ENCODE results near the gene ACTRT3.

The ACTRT3 gene

DNA sequence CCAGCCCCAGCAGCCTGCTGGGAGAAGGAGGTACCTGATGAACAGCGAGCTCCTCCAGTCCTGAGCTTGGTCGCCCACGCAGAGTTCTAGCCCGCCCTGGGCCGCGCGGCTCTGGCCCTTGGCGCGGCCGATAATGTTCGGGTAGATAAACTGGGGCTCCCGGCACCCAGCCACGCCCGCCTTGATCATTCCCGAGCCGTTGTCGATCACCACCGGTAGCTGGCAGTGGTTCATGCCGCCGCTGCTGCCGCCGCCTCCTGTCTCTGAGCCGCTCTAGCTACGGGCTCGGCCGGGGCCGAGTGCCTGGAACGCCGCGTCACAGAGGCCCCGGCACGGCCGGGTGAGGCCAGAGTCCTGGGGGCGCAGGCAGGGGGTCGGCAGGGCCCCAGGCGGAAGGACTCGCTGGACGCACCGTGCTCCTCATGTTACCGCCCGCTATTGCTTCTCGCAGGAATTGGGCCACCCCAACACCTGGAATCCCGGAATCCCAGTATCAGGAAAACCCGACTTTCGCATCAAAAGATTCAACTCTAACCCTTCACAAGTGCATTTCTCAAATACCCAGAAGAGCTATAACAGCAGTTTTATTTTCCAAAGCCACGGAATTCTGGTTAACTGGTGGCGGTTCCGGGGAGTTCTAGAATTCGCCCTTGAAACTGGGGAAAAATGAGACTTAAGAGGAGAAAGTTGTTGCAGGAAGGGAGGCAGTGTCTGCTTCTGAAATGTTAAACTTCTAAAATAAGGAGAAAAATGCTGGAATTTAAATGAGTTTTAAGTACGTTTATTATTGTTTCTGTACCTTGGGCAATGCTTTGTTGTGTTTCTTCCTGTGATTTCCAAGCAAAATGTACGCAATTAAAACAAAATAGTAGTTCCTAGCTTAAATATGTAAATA, at the start of gene ACTRT3:
Gene ACTRT3 (minus strand): TSS at position 275 of the 895 bp plus-strand sequence. CDS start 41 bp downstream, at position 234.
- peak in 2 of 3 donors; percentile 19 to 39 for DNase-seq (ENCODE audit: low read depth in 3 of 3, low spot score in 1 of 3)

DNA sequence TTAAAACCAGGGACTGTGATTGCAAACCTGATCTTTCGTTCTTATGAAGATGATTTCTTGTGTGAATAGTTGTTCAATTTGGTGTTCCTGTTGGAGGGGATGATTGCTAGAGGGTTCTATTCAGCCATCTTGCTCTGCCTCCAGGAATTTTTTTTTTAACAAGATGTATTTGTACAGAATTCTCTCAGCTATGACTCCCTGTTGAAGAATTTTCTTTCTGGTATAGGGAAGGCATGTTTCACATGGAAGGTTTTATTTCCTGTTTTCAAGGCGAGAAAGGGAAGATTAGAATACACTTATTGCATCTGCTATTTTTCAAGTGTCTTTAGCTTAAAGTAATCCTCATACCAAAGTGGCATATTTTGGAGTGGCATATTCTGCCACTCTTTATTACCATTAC, 49.0 kb upstream of the ACTRT3 start:
- DNase-seq (ENCODE audit: low read depth in 3 of 3, low spot score in 1 of 3): no peak

DNA sequence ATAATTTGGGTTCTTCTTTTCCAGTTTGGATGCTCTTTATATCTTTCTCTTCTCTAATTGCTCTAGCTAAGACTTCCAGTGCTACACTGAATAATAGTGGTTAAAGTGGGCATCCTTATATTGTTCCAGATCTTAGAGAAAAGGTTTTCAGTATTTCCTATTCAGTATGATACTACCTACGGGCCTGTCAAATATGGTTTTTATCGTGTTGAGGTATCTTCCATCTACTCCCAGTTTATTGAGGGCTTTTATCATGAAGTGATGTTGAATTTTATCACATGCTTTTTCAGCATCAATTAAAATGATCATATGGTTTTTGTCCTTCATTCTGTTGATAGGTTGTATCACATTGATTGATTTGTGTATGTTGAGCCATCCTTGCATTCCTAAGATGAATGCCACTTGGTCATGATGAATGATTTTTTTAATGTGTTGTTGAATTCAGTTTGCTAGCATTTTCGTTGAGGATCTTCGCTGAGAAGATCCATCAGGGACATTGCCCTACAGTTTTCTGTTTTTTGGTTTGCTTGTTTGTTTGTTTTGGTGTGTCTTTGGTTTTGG, 46.3 kb upstream of the ACTRT3 start:
- DNase-seq (ENCODE audit: low read depth in 3 of 3, low spot score in 1 of 3): no peak

DNA sequence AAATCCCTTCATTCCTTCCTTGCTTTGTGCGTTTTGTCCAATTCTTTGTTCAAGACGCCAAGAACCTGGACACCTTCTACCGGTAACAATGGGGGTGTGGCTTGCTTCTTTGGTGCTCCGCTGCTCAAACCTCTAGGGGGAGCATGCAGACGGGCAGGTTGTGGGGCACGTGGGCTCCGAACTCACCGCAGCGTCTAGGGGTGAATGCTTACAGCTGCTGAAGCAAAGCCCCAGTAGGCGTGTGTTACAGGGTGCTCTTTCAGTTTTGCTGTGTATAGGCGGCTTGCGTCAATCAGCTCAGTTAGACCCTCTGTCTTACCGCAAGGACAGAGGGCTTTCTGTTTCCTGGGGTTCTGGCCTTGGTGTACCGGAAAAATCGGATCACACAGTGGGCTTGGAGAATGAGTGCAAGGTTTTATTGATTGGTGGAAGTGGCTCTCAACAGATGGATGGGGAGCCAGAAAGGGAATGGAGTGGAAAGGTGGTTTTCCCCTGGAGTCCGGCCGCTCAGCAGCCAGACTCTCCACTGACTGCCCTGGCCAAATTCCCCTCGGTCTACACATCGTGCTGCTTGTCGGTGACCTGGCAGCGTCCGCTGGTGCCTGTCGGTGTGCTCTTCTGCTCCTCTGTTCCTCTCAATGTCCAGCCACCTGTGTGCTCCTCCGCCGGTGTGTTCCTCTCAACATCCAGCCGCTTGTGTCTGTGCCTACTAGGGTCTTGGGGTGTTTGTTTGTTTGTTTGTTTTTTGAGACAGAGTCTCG, 44.6 kb upstream of the ACTRT3 start:
- DNase-seq (ENCODE audit: low read depth in 3 of 3, low spot score in 1 of 3): peak; percentile 29 to 39 (median 36)

DNA sequence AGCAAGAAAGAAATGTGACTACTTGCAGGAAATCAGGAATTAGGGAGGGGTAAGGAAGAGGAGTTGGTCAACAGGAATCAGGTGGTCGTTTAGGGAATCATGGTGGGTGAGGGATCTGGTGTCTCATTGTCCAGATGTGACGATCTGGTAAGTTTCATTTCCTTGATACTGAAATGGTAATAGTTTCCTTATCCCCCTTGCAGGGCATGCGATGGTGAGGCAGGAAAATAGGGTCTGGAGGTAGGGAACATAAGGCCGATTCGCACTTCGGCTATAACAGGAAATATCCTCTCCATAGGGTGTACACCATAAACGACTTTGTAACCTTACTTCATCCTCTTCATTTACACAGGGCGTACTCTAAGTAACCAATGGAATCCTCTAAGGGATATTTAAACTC, 43.9 kb upstream of the ACTRT3 start:
- no peak for DNase-seq (ENCODE audit: low read depth in 3 of 3, low spot score in 1 of 3)

DNA sequence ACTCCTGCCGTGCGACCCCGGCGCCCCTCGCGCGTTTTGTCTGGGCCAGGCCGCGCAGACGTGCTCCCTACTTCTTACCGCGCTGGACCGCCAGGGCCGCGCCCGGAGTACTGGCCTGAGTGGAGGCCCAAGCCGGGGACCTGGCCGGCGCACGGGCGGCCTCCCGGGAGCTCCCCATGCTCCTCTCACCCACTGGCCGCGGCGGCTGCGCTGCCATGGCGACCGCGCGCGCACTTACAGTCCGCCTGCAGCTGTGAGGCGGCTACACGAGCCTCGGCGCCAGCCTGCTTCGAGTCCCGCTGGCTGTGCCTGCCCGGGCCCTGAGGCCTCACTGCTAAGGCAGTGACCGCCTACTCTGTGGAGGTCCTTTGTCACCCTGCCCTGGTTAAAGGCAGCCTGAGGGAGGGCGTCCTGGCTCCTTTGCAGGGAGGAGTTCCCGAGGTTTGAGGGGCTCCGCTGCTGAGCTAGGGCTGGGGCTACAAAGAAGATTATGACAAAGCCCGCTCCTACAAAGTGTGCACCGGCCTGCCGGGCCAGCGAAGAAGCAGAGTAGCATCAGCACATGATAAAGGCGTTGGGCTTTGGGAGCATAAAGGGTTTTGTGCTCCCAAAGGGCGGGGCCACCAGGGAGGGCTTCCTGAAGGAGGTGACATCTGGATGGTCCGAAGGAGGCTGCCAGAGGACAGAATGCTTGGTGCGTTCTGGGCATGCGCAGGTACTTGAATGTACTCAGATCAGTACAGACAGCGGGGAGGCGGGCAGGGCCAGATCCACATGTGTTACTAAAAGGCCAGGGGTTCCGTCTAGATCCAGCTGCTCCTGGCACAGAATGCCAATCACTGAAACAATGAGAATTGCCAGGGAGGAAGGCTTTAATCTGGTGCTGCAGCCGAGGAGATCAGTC, 43.2 kb upstream of the ACTRT3 start, which contains the start of the genes LRRC34 and LRRIQ4:
Gene LRRC34 (minus strand): TSS at position 573 of the 904 bp plus-strand sequence. CDS start 356 bp downstream, at position 217.
Gene LRRIQ4 (plus strand): TSS at position 539 of the 904 bp plus-strand sequence. CDS start 9,052 bp downstream, outside the sequence.
- DNase-seq (ENCODE audit: low read depth in 3 of 3, low spot score in 1 of 3): peak; percentile 5 to 50 (median 27)

DNA sequence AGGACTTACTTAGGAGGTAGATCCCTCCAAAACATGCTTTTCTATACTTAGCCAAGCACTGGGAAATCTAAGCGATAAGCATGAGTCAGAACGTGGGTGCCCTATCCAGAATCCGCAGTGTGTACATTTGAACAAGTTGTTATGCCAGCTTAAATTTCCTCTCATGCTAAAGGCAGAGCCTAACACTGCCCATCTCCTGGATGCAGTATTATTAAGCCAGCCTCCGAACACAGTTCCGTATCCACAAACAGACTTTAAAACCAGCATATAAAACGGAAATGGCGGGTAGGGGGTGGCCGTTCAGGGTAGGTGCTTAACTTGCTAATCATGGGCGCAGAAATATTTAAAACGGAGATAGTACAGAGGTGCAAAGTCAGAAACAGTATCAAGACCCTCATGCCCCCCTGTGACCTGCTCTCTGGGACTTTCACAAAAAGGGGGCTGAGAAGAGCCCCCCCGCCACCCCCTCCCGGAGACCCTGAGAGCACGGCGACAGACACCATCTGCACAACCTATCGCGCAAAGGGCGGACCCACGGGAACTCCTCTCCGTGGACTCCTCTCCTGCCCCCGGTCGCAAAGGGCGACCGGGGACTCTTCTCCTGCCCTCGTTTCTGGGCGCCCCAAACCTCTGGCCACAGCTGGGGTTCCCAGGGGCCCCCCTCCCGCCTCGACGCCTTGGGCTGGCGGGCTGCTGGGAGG, 42.4 kb upstream of the ACTRT3 start:
- DNase-seq (ENCODE audit: low read depth in 3 of 3, low spot score in 1 of 3): no peak

DNA sequence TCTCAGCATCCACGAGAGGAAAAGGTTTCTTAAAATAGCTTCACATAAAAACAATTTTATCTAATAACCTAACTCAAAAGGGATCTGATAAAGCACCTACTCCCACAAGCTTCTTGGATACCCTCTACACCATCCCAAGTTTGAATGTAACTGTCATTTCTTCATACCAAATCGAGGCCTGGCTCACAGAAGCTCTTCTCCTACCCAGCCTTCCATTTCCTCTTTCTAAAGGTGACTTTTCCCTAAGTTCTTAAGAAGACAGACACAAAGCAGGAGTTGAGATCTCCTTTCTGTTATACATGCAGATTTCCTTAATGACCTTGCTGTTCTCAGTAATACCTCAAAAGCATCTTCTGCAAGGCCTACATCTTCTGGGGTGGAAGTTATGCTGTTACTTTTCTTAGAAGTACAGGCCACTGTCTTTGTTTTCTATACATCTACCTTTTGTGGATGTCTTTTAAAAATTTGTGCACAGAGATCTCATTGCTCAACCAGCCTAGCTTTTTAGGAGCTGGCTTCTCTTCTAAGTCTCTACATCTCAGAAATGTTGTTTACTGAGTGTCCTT, 40.0 kb upstream of the ACTRT3 start:
- no peak for DNase-seq (ENCODE audit: low read depth in 3 of 3, low spot score in 1 of 3)

DNA sequence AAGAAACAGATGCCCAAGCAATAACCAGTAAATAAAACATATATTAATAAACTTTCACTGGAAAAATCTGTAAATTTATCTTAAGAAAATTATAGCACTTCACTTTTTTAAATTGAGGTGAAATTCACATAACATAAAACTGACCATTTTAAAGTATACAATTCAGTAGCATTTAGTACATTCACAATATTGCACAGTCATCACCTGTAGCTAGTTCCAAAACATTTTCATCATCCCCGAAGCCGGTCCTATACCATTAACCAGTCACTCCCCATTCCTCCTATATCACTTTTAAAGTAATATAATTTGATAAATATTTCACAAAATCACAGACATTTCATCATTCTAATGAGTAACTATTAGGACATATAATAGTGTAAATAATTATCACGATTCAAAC, 35.3 kb upstream of the ACTRT3 start:
- DNase-seq (ENCODE audit: low read depth in 3 of 3, low spot score in 1 of 3): no peak

DNA sequence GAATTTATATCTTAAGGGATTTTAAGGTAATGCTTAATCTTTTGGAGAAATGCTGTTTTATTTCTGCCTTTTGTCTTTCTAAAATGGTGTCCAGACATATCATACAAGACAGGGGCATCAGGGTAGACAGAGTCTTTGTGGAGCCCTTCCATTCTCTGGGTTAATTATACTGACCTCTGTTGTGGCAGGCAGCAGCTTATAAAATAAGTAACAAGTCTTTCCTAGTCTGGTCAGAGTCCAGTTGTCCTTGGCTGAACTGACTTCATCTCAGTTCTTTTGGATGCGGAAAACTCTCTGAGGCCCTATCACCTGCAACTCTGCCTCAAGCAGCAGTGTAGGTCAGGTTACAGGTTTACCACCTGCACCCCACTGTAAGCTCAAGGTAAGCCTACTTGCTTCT, 23.0 kb upstream of the ACTRT3 start:
- no peak for DNase-seq (ENCODE audit: low read depth in 3 of 3, low spot score in 1 of 3)

DNA sequence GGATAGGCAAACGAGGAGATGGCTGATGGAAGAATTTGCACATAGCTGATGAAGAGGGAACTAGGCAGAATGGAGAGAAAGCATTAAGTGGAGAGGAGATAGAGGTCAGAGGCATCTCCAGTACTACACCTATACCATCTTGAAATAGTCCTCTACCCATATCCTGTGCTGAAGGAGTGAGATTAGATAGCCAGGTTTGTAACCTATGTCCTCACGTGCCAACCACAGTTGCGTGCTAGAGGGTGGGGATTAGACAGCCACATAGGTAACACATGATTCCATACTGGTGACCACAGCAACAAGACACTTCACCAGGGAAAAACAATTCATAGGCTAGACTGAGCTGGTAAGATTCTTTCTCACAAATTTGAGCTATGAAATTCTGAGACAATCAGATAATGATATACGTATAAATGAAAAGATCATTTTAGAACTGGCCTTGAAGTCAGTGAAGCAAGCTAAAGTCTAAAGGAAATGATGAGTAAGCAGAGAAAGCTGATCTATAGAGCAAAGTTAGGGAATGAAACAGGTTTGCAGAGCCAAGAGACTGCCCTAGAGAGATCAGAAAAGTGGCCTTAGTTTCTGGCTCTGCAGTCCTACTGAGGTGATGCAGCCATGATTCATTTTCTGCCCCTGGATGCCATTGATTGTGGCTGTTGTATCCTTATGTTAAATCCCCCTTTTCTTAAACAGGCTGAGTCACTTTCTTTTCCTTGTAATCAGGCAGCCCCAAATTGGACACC, 21.5 kb upstream of the ACTRT3 start:
- no peak for DNase-seq (ENCODE audit: low read depth in 3 of 3, low spot score in 1 of 3)

DNA sequence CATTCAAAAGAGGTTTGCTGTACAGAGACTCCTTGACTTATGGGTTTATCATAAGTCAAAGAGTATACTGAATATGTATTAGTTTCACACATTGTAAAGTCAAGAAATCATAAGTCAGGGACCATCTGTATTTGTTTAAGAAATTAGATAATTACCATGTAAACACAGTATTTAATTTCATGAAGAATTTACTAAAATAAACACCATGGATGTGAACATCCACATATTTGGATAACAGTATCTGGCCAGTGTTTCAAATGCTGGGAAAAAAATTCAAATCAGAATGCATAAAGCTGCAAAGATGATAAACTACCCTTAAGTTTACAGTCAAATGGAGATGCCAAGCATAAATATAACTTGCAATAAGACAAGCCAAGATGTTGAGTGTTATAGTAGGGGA, 20.9 kb upstream of the ACTRT3 start:
- DNase-seq (ENCODE audit: low read depth in 3 of 3, low spot score in 1 of 3): no peak

DNA sequence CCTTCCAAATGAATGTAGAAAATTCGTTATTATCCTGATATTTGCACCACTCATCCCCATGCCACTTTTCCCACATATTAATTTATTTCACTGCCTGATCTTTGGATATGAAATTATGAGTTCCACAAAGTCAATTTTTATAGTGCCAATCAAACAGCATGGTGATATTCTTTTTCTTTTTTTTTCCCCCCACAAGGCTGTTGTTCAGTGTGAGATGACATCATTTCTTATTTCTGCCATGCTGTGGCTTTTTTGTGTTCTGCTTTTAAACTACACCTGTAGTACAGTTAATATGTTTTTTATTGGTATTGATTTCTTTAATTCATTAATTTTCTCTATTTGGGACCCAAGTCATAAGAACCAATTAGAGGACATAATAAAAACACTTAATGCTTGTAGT, 18.4 kb upstream of the ACTRT3 start:
- DNase-seq (ENCODE audit: low read depth in 3 of 3, low spot score in 1 of 3): no peak

DNA sequence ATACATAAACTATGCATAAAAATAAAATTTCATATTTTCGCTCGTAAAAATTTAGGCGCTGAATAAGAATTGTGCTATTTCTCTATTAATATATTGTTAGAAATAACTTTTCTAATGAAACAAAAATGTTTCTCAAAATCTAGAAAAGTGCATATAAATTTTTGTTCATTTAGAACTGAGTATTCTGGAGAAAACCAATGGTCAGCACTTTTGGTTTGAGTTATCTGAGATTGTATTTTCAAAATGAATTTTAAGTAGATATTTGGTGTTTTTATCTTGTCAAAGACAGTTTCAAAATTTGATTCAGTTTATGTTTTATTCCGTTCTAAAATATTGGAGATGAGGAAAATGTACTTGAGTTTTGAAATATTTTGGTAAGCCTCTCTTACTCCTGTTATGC, 17.8 kb upstream of the ACTRT3 start:
- no peak for DNase-seq (ENCODE audit: low read depth in 3 of 3, low spot score in 1 of 3)

DNA sequence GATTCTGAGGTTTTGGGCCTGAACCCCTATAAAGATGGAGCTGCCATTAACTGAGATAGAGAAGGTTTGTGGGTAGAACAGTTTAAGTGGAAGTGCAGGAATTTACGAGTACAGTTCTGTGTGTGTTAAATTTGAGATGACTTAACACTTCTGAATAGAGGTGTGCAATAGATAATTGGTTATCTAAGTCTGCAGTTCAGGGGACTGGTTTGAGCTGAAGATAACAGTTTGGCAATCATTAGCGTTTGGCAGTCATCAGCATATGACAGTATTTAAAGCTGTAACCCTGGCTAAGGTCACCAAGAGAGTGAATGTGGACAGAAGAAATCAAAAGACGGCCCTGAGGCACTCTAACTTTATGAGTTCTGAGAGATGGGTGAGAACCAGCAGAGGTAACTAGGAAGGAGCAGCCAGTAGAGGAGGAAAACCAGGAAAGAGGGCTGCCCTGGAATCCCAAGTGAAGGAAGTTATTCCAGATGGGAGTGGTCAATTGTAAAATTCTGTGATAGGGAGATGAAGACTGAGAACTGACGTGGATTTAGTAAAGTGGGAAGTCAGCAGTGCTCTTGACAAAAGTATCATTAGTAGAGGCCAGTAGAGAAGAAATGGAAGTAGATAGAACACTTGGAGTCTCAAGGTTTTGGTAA, 12.0 kb upstream of the ACTRT3 start:
- DNase-seq (ENCODE audit: low read depth in 3 of 3, low spot score in 1 of 3): no peak

DNA sequence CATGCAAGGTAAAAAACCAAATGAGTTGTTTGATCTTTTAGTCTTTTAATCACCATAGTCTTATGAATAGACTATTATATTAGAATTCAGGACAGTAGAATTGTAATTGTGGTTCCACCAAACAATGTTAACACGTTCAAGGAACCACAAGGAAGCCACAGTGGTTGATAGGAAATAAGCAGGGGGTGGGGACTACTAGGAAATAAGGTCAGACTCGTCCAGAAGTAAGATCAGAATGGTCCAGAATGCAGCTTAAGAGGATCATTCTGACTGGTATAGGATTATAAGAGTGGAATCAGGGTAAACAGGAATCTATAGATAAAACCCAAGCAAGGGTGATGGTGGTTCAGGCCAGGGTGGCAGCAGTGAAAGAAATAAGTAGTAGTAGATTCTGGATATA, 11.4 kb upstream of the ACTRT3 start:
- no peak for DNase-seq (ENCODE audit: low read depth in 3 of 3, low spot score in 1 of 3)

DNA sequence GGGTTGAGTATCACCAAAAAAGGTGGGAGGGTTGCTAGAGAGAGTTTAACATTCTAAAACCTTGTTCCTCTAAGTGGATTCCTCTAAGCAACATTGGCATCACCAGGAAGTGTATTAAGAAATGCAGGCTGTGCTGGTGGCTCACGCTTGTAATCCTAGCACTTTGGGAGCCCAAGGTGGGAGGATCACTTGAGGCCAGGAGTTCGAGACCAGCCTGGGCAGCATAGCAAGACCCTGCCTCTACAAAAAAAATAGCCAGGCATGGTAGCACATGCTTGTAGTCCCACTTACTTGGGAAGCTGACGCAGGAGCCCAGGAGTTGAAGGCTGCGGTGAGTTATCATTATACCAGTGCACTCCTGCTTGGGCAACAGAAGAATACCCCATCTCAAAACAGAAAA, 8.5 kb upstream of the ACTRT3 start:
- no peak for DNase-seq (ENCODE audit: low read depth in 3 of 3, low spot score in 1 of 3)

DNA sequence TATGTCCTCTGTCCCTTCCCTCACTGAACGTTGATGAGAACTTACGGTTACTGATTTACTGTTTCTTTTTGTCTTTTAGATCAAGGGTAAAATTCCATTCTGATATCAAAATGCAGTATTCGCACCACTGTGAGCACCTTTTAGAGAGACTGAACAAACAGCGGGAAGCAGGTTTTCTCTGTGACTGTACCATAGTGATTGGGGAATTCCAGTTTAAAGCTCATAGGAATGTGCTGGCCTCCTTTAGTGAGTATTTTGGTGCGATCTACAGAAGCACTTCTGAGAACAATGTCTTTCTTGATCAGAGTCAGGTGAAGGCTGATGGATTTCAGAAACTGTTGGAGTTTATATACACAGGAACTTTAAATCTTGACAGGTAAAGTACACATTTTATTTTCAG, 4.8 kb upstream of the ACTRT3 start:
- DNase-seq (ENCODE audit: low read depth in 3 of 3, low spot score in 1 of 3): no peak
